ENCODE data around the gene CNTN5. TPM values are rescaled to one million over a fixed set of nuclear protein-coding genes. Genes with fewer than 3 reads are reported as not detected.
"Not testable (repeated sequence)": the region's sequence is repeated elsewhere in the genome, so short reads cannot be mapped to it uniquely, and the experiment has no call there.

The CNTN5 gene
- total and polyA plus RNA-seq, 10 of the 15 experiments (the other 5 are each of a cell fraction or from before 2014, with no cell fraction given) = 0.01 TPM; not detected in 9

GRCh38 chr11:100247704-100248103, 1227.0 kb downstream of the CNTN5 start:
- Histone ChIP-seq H3K79me2 (ENCODE audit: control insufficient read depth, insufficient read depth, low read length) (no peaks in the 10 kb centered on the region), H3K4me2 (ENCODE audit: control insufficient read depth, insufficient read depth) (no peak overlapping the region), H3K9me3 (replicated peaks; ENCODE audit: control insufficient read depth, insufficient read depth, low read length) (no peaks in the 10 kb centered on the region), H3K4me1 (ENCODE audit: control insufficient read depth, insufficient read depth, low read length) (no peaks in the 10 kb centered on the region), H3K27me3 (replicated peaks in 1 of 2; ENCODE audit: control insufficient read depth in 2 of 2, insufficient read depth in 2 of 2, low read length in 1 of 2) (no peaks in the 10 kb centered on the region), H3K4me3 (no peak overlapping the region), H3K27ac (ENCODE audit: control insufficient read depth, insufficient read depth) (no peak overlapping the region), H2AFZ (ENCODE audit: control insufficient read depth, low read depth, low read length) (no peak overlapping the region), H3K9ac (ENCODE audit: control insufficient read depth, insufficient read depth, low read length) (no peak overlapping the region), H3K36me3 (ENCODE audit: control insufficient read depth in 2 of 2, insufficient read depth in 2 of 2, low read length in 1 of 2) (no peaks in the 10 kb centered on the region), H4K20me1 (ENCODE audit: control insufficient read depth, insufficient read depth) (no peaks in the 10 kb centered on the region)
- DNase-seq (ENCODE audit: low read depth, low spot score) (no peak), FAIRE-seq (no peak), ATAC-seq (no peak)
- CTCF ChIA-PET = interaction anchor here (1.0 kb wide), 1 partner anchor 9 kb away, joined by 3 read pairs; no protein-coding TSS in a partner anchor
- WGBS (ENCODE audit: insufficient coverage, insufficient replicate concordance, low lambda C conversion rate, missing lambda C conversion rate) = 57% methylated on average over 1 of the region's 1 CpG
- RAD21 ChIA-PET (ENCODE audit: unreplicated experiment) = no interaction called here
- no TSS peak for BruUV-seq (replicated peaks)
- SMC1A ChIA-PET (ENCODE audit: uncharacterized antibody, unreplicated experiment) = no interaction called here
- in situ Hi-C loops (cut with MboI) (no loop called here), intact Hi-C loops (cut with micrococcal nuclease; ENCODE audit: unreplicated experiment) (no loop called here)
- POLR2A ChIA-PET = no interaction called here
- no peak for TF ChIP-seq MYC (IDR thresholded peaks at IDR 0.05; ENCODE audit: insufficient read depth, insufficient read length, insufficient replicate concordance, low read length, severe bottlenecking)
- TF ChIP-seq SRF (IDR thresholded peaks at IDR 0.05; ENCODE audit: low read depth in 2 of 2, low read length in 2 of 2) = no peak

- POLR2A ChIA-PET; H3K4me1 ChIP-seq (ENCODE audit: control insufficient read depth, insufficient read depth, low read length); H3K79me2 ChIP-seq (ENCODE audit: control insufficient read depth, insufficient read depth, low read length); intact Hi-C loops (cut with micrococcal nuclease; ENCODE audit: unreplicated experiment); in situ Hi-C loops (cut with MboI); H3K4me2 ChIP-seq (ENCODE audit: control insufficient read depth, insufficient read depth); H3K36me3 ChIP-seq (ENCODE audit: control insufficient read depth in 2 of 2, insufficient read depth in 2 of 2, low read length in 1 of 2); H3K27ac ChIP-seq (ENCODE audit: control insufficient read depth, insufficient read depth); H3K4me3 ChIP-seq; BruUV-seq (replicated peaks); H3K9ac ChIP-seq (ENCODE audit: control insufficient read depth, insufficient read depth, low read length); H4K20me1 ChIP-seq (ENCODE audit: control insufficient read depth, insufficient read depth); H2AFZ ChIP-seq (ENCODE audit: control insufficient read depth, low read depth, low read length); RAD21 ChIA-PET (ENCODE audit: unreplicated experiment); FAIRE-seq; CTCF ChIA-PET; DNase-seq (ENCODE audit: low read depth, low spot score); ATAC-seq; H3K9me3 ChIP-seq (replicated peaks; ENCODE audit: control insufficient read depth, insufficient read depth, low read length); H3K27me3 ChIP-seq (replicated peaks in 1 of 2; ENCODE audit: control insufficient read depth in 2 of 2, insufficient read depth in 2 of 2, low read length in 1 of 2): not testable (repeated sequence)
- 5% methylated on average over 6 of the region's 6 CpGs for WGBS (ENCODE audit: insufficient coverage, insufficient replicate concordance, low lambda C conversion rate, missing lambda C conversion rate)
- SMC1A ChIA-PET (ENCODE audit: uncharacterized antibody, unreplicated experiment) = interaction anchor here (0.6 kb wide), 1 partner anchor 74 kb away, joined by 3 read pairs; no protein-coding TSS in a partner anchor
Measured at GRCh38 chr11:100257238-100257803, 1236.6 kb downstream of the CNTN5 start.
